CD4-positive, alpha-beta T cell treated with Interleukin-4 for 4 hours (primary cell): ENCODE measurements around the gene INSYN1.

Source experiments
- DNase-seq: peaks from one replicate; pipeline ENCODE4 v3.0.0-alpha.2; 2020

INSYN1 gene

GRCh38 chr15:73771385-73772045 lies 18.4 kb upstream of the INSYN1 start:
- DNase-seq, result no peak

GRCh38 chr15:73770050-73770449 lies 16.9 kb upstream of the INSYN1 start:
- DNase-seq, result no peak

- DNase-seq, result no peak
Observed at GRCh38 chr15:73767806-73768501, 14.8 kb upstream of the INSYN1 start.

DNA sequence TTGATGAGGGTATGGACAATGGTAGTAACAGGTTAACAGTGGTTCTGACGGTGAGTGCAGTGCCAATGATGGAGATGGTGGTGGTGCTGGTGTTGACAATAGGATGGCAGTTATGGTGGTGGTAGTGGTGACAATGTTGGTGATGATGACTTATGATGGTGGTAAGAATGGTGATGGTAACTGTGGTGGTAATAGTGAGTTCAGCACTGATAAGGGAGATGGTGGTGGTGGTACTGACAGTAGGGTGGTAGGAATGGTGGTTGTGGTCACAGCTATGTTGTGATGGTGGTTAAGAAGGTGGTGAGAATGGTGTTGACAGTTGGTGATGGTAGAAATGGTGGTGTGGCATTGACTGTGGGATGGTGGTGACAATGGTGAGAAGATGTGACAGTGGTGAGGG lies 13.4 kb upstream of the INSYN1 start:
- no peak for DNase-seq

DNA sequence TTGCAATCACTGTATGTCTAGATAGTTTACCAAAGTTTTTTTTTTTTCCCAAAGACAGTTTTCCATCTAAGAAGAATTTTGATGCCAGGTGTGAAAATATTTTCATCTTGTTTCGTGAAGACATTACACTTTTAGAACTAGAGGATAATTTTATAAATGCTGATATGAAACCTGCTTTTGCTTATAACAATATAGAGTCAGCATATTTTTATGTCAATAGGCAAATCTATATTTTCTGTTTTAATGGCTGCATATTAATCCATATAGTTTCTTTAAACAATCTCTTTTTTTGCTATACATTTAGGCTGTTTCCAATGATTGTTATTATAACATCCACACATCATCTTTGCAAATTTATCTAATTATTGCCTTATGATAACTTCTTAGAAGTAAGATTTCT lies 12.6 kb upstream of the INSYN1 start:
- no peak for DNase-seq

DNA sequence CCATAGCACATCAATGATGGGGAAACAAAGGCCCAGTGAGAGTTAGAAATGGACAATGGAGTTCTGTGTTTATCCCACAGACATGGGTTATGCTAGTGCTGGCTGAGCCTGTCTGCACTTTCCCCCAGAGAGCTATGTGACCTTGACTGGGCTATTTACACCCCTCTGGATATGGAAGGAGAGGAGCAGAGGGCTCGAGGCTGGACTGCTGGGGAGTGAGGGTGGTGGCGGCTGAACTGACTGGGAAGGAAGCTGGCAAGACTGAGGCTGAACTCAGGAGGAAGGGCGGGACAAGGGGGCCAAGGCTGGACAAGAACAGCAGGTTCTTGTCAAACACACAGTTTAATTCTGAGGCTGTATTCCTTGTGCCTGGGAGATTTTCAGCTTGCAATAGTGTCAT lies 10.8 kb upstream of the INSYN1 start:
- DNase-seq, result no peak

DNA sequence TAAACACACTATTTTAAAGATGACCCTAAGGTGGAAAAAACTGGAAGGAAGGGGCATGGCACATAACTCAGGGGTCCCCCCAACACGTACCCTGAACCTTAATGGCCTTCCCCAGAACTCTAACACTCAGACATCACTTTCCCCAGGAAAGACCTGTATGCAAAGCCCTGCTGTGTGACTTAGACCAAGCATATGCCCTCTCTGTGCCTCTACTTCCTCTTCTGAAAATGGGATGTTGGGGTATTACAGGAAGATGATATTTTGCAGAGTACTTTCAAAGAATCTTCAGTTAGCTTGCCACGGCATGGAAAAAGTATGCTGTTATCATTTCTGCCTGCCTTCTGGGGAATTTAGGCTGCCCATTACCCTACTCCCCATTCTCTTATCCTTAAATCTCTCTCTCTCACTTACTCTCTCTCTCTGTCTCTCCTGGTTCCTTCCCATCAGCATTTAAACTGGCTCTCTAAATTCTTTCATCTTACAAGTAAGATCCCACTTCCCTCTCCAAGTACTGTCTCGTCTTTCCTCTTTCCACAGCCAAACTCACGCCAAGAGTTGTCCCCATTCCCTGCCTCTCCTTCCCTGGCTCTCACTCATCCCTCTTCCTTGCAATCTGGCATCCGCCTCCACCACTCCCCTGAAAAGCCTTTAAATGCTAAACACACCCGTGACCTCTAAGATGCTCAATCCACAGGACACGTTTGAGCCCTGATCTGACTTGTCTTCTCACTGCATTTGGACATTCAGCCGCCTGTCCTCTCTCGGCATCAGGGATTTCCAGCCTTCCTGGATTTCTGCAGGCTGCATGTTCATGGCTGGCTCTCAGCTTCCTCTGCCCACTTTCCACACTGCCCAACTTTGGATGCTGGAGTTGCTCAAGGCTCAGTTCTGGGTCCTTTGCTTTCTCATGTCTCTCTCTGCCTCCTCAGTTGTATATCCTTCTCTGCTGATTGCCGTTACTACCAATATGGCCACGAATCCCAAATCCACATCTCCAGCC lies 7.5 kb upstream of the INSYN1 start:
- DNase-seq, result no peak

DNA sequence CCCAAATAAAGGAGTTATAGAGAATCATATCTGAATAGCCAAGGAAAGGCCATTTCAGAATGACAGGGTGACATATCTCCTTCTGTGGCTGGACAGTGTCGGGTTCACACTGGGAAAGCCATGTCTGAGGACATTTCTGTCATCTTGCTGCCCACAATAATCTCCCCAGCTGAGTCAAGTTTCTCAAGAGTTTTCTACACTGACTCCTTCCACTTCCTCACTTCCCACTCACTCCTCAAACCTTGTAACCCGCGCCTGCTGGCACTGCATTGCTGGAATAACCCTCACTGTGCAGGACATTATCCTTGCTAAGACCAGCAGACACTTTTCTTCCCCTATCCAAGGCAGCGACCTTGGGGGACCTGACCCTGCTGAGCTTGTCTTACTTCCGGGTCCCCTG lies 5.3 kb upstream of the INSYN1 start:
- DNase-seq, result no peak

DNA sequence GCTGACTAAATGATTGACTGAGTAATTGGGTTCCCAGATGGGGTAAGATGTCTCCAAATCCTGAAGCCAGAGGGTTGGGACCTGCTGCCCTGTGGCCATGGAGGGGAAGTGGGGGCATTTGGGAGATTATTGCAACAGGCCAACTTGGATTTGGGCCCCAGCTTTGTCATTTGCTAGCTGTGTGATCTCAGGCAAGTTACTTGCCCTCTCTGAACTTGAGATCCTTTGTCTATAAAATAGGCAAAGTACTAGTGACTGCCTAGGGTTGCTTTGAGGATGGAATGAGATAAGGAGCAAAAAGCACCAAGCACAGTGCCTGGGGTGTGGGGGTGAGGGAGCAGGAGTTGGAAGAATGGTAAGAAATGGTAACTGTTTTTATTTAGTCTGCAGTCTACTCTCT lies 4.4 kb upstream of the INSYN1 start:
- no peak for DNase-seq

DNA sequence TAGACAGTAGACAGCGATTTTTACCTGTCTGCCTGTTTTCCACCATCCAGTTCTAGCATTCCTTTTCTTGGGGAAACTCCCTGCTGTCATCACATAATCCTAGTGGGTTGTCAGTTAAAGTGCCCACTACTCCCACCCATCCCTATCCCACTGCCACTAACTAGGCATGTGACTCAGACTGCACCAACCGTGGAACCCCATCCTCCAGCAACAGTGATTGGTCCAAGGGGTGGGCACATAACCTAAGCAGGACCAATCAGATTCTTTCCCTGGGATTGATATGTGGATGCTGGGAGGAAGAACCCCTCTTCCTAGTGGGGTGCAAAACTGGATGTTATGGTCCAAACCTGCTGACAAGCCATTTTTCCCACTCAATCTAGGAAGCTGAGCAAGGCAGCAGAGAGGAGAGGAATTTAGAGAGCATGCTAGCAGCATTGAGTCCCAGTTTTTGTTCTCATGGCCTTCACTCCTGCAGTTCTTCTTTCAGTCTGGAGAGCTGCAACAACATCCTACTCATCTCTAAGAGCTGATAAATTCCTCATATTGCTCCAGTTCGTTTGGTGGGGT lies 3.9 kb upstream of the INSYN1 start:
- DNase-seq, result no peak

DNA sequence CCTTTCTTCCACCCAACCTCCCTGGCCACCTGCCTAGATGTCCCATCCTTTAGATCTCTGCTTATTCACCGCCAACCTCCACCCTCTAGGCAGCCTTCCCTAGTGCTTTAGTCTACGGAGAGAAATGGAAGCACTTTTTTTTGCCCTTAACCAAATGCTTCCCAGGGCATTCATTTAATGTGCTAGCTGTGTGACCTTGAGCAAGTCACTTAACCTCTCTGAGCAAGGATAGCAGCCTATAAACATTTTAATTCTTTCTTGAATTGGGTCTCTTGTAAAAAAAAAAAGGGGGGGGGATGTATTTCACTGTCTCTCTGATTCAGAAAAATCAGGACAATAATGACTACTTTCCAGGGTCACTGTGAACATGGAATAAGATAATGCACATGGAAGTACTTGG lies 3.2 kb upstream of the INSYN1 start:
- DNase-seq, result no peak

GRCh38 chr15:73755946-73756345 lies 2.8 kb upstream of the INSYN1 start:
- no peak for DNase-seq

DNA sequence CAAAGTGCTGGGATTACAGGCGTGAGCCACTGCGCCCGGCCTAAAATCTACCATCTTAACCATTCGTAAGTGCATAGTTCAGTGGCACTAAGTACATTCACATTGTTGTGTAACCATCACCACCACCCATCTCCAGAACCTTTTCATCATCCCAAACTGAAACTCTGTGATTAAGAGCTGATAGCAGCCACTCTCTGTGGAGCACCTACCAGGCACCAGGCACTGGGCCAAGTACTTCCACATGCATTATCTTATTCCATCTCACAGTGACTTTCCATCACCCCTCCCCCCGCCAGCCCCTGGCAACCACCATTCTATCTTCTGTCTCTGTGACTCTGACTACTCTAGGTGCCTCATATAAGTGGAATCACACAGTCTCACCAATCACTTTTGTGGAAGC lies 2.3 kb upstream of the INSYN1 start:
- no peak for DNase-seq

DNA sequence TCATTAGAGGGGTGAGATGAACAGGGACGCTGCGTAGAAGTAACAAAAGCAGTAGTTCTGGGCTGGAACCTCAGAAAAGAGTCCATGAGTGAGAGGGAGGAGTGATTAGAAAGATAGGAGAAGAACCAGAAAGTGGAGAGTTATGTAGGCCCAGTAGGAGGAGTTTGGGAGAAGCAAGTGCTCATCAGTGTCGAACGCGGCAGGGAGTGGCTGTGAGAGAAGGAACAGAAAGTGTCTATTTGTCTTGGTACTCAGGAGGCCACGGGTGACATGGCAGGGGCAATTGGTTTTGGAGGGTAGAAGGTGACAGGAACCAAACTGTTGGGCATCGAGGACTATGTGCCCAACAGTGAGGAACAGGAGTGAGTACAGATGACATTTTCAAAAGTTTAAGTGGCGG lies 1.3 kb upstream of the INSYN1 start:
- no peak for DNase-seq

- DNase-seq, result no peak
Observed at GRCh38 chr15:73752806-73753193, 351 bp downstream of the INSYN1 start.

- no peak for DNase-seq
Observed at GRCh38 chr15:73751899-73752805, 999 bp downstream of the INSYN1 start.

GRCh38 chr15:73751511-73751898 lies 1.6 kb downstream of the INSYN1 start:
- no peak for DNase-seq

DNA sequence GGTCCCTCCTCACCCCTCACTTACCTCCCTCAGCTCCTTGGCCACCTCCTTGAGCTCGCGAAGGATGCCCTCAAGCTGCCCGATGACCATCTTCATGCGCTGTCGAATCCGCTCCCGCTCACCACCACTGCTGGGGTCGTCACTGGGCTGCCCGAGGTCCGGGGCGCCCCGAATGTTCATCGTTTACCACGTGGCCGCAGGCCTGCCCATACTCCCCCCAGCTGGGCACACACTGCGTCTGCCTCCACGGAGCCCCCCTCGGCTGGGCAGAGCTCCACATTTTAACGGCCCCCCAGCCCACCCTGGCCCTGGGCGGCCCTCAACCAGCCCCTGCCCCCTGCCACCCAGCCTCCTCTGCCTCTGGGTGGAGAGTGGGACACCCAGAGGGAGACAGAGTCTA lies 2.2 kb downstream of the INSYN1 start:
- DNase-seq, result no peak

GRCh38 chr15:73750438-73750837 lies 2.7 kb downstream of the INSYN1 start:
- DNase-seq, result no peak

GRCh38 chr15:73749971-73750370 lies 3.2 kb downstream of the INSYN1 start:
- DNase-seq, result no peak

- no peak for DNase-seq
Observed at GRCh38 chr15:73749533-73749932, 3.6 kb downstream of the INSYN1 start.

- DNase-seq, result no peak
Observed at GRCh38 chr15:73748730-73749129, 4.4 kb downstream of the INSYN1 start.
